SU-DHL-6 (cell line): ENCODE measurements around the gene PTPRA.

ENCODE experiments used
- EZH2phosphoT487 ChIP-seq: fragments of 200-600 bp; sonication (generic), shearing (Covaris generic); conservative IDR thresholded peaks from 2 replicates; pipeline ENCODE4 v1.6.1; 2018; ENCODE audit warnings: mild to moderate bottlenecking, antibody characterized with exemption, low read length, moderate library complexity, mixed read lengths
- TF ChIP-seq, protein P1 (sequence below): fragments of 200-600 bp; sonication (generic); IDR thresholded peaks from one replicate; pipeline ENCODE4 v1.5.1; 2017; ENCODE audit warnings: antibody characterized with exemption, mild to moderate bottlenecking, low read length, moderate library complexity; ENCODE audit not compliant: insufficient read depth, poor library complexity, severe bottlenecking

DNA sequence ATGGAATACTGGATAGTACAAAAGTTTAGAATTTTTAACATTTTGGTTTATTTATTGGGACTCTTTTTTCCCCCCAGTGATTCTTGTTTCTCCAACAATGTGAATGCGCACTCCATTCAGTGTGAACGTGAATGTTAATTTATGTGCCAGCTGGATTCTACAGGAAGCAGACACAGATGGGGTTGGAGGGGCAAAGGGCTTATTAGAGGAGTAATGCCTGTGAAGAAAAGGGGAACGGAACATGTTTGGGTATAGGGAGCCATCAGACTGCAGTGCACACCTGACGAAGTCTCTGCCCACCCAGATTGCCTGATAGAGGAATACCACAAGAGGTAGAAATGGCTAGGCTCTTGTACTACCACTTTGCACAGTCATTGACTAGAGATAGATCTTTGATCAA lies 48.2 kb downstream of the PTPRA start:
- TF ChIP-seq, protein P1, sequence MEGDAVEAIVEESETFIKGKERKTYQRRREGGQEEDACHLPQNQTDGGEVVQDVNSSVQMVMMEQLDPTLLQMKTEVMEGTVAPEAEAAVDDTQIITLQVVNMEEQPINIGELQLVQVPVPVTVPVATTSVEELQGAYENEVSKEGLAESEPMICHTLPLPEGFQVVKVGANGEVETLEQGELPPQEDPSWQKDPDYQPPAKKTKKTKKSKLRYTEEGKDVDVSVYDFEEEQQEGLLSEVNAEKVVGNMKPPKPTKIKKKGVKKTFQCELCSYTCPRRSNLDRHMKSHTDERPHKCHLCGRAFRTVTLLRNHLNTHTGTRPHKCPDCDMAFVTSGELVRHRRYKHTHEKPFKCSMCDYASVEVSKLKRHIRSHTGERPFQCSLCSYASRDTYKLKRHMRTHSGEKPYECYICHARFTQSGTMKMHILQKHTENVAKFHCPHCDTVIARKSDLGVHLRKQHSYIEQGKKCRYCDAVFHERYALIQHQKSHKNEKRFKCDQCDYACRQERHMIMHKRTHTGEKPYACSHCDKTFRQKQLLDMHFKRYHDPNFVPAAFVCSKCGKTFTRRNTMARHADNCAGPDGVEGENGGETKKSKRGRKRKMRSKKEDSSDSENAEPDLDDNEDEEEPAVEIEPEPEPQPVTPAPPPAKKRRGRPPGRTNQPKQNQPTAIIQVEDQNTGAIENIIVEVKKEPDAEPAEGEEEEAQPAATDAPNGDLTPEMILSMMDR, result no peak
- TF ChIP-seq EZH2phosphoT487, result no peak
